ENCODE results near the gene FZD4.

FZD4 gene

DNA sequence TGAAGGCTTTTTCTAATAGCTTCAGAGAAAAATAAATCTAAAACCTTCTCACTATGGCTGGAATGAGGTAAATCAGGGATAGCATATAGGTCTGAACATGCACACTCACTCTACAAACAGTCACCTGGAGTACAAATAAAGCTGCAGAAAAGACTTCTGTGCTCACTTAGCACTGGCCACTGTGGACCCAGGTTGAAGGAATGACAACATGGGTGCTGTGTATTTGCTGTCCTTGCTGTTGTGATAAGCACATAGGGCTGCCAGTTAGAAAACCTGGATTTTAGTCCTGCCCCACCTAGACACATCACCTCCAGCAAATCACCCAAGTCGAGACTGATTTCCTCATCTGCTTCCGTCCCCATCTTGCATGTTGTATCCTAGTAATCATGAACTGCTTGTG is 51.2 kb downstream of the FZD4 start:
- no peak for DNase-seq

DNA sequence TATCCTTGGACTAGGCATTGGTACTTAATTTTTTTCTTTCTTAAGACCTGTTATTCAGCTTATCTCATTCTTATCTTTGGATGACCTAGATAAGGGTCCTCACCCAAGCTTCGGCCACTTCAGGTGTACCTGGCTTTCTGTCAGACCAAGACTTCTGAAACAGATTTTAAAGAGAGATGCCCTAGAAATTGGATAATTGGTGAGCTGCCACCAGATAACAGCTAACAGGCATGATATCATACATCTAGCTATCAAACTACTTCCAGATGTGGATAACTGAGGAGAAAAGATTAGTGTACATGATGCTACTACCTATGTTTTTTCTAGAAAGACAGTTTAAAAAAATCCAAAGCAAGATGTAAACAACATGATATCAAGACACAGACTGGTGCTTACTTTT is 52.9 kb downstream of the FZD4 start:
- no peak for DNase-seq

DNA sequence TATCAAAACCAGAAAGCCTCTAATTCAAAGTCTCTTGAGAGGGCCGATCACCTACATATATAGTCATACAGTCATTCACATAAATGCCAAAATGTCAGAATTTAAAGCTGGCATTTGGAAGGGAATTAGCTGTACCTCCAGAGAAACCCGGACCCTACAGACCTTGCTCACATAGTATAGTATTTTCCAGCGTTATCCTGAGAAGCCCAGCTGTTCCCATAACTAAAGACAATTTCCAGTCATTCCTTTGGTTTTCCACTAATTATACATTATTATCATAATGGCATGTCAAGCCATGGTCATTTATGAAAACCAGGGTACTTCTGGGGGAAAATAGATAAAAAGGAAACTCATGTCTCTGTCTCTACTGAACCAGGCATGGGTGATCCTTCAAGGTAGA is 53.6 kb downstream of the FZD4 start:
- no peak for DNase-seq

DNA sequence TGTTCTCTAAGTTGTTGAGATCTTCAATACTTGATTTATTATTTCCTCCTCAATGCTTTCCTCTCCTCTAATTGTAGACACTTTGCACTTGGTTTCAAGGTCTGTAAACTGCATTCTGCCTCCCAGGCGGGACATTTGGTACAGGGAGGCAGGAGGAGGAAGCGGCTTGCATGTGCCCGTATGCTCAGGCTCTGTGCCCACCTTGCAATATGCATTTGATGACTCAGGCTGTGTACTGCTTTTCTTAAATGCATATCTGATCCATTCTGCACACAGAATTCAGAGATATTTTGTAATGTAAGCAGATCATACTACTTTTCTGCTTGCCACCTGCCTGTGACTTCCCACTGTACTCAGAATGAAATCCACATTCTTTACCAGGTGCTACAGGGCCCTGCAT is 55.0 kb downstream of the FZD4 start:
- DNase-seq: no peak

DNA sequence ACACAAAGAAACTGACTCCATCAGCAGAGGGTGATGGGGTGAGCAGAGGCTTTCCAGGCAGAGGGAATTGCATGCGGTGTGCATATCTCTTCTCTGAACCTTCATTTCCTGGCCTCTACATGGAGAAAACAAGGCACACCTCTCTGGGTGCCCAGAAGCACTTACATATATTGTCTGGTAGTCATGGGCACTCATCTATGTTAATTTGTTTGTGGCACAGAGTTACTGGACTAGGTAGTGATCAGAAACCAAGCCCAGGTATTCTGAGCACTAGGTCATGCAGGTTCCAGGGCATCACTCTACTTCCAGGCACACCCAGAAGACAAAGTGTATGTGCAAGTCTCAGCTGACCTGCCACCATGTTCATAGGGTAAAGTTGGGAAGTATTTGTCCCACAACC is 56.5 kb downstream of the FZD4 start:
- DNase-seq: no peak

DNA sequence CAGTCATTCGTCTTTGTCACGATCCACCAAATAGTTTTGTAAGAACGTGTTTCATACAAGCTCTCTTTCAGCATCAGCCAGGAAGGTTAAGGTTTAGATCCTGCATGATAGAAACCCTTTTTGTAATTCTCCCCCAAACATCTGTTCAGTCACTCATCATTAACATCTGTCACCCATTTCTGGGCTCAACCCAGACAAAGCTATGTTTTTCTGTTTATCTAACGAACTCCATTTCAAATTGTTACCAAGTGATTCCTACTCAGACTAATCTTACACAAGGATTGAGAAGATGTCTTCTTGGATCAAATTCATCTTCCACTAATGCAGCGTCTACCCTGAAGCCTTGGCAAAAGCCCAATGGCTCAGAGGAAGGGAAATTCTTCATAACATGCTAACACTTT is 58.8 kb downstream of the FZD4 start:
- DNase-seq: no peak
